Astrocyte of the hippocampus (primary cell): ENCODE measurements around the gene SPHK1.

ENCODE experiments used
- DNase-seq: peaks from one replicate; pipeline ENCODE4 v3.0.0; 2011; ENCODE audit warnings: low read depth, low spot score

SPHK1 gene

GRCh38 chr17:76384987-76385891 lies 830 bp downstream of the SPHK1 start:
- peak; percentile 64 for DNase-seq

- peak; percentile 86 for DNase-seq
Measured at GRCh38 chr17:76385892-76386786, 1.7 kb downstream of the SPHK1 start.

- DNase-seq, result no peak
Measured at GRCh38 chr17:76386966-76387765, 2.8 kb downstream of the SPHK1 start.

GRCh38 chr17:76388966-76389888 lies 4.8 kb downstream of the SPHK1 start:
- DNase-seq, result no peak

- no peak for DNase-seq
Measured at GRCh38 chr17:76390003-76390421, 5.6 kb downstream of the SPHK1 start.

- DNase-seq, result no peak
Measured at GRCh38 chr17:76391200-76391715, 6.8 kb downstream of the SPHK1 start.

GRCh38 chr17:76394166-76394565 lies 9.8 kb downstream of the SPHK1 start:
- no peak for DNase-seq

- DNase-seq, result no peak
Measured at GRCh38 chr17:76395980-76396379, 11.6 kb downstream of the SPHK1 start.

- no peak for DNase-seq
Measured at GRCh38 chr17:76397184-76397583, 12.8 kb downstream of the SPHK1 start.

GRCh38 chr17:76397687-76398522 lies 13.5 kb downstream of the SPHK1 start:
- DNase-seq, result peak; percentile 92

GRCh38 chr17:76398523-76399174 lies 14.2 kb downstream of the SPHK1 start:
- DNase-seq, result no peak

GRCh38 chr17:76399175-76400172 lies 15.1 kb downstream of the SPHK1 start:
- no peak for DNase-seq

GRCh38 chr17:76402711-76403110 lies 18.3 kb downstream of the SPHK1 start:
- DNase-seq, result no peak

- no peak for DNase-seq
Measured at GRCh38 chr17:76404256-76404655, 19.8 kb downstream of the SPHK1 start.

- no peak for DNase-seq
Measured at GRCh38 chr17:76404976-76405563, 20.7 kb downstream of the SPHK1 start.

- DNase-seq, result no peak
Measured at GRCh38 chr17:76405607-76405966, 21.2 kb downstream of the SPHK1 start.

- DNase-seq, result no peak
Measured at GRCh38 chr17:76405967-76406647, 21.7 kb downstream of the SPHK1 start.
